Neural progenitor cell (in vitro differentiated cells): ENCODE data around the gene FAM83F. TPM values are rescaled to one million over a fixed set of nuclear protein-coding genes. Genes with fewer than 3 reads are reported as not detected.

Experiments
- DNase-seq: peaks from one replicate; pipeline ENCODE4 v3.0.0-alpha.2; 2016; ENCODE audit warnings: low spot score
- H2AFZ ChIP-seq: fragments of 200-600 bp; sonication (generic); replicated peaks from 2 replicates; pipeline ENCODE4 v1.6.1; 2016; ENCODE audit warnings: antibody characterized with exemption
- H3F3A ChIP-seq: fragments of 200-600 bp; sonication (generic); 2 replicates; pipeline ENCODE4 v1.6.1; 2016; ENCODE audit warnings: antibody characterized with exemption, low read depth
- H3K27ac ChIP-seq: fragments of 200-600 bp; sonication (generic); 2 replicates; pipeline ENCODE4 v1.5.1; 2016; ENCODE audit warnings: mild to moderate bottlenecking
- H3K27me3 ChIP-seq: fragments of 200-600 bp; sonication (generic); 2 replicates; pipeline ENCODE4 v1.6.1; 2016; ENCODE audit warnings: mild to moderate bottlenecking, moderate library complexity
- H3K36me3 ChIP-seq: fragments of 200-600 bp; sonication (generic); 2 replicates; pipeline ENCODE4 v1.5.1; 2016
- H3K4me1 ChIP-seq: fragments of 200-600 bp; sonication (generic); 2 replicates; pipeline ENCODE4 v1.6.1; 2016; ENCODE audit warnings: mixed run types
- H3K4me2 ChIP-seq: fragments of 200-600 bp; sonication (generic); 2 replicates; pipeline ENCODE4 v1.6.1; 2016
- H3K4me3 ChIP-seq: fragments of 200-600 bp; sonication (generic); 2 replicates; pipeline ENCODE4 v1.5.1; 2016
- H3K79me2 ChIP-seq: fragments of 200-600 bp; sonication (generic); 2 replicates; pipeline ENCODE4 v1.6.1; 2016; ENCODE audit warnings: low read depth
- H3K9ac ChIP-seq: fragments of 200-600 bp; sonication (generic); 2 replicates; pipeline ENCODE4 v1.6.1; 2016
- H3K9me3 ChIP-seq: fragments of 200-600 bp; sonication (generic); 2 replicates; pipeline ENCODE4 v1.5.1; 2016; ENCODE audit warnings: low read depth
- H4K20me1 ChIP-seq: fragments of 200-600 bp; sonication (generic); 2 replicates; pipeline ENCODE4 v1.6.1; 2016; ENCODE audit warnings: low read depth
- H3K27ac Mint-ChIP-seq: 3 replicates; pipeline ENCODE4 v1.8.0; 2021; ENCODE audit warnings: mixed read lengths
- H3K27me3 Mint-ChIP-seq: 2 replicates; pipeline ENCODE4 v1.8.0; 2022; ENCODE audit warnings: low read depth, mild to moderate bottlenecking, inconsistent platforms, moderate library complexity, mixed read lengths; ENCODE audit not compliant: insufficient read depth
- H3K36me3 Mint-ChIP-seq: 3 replicates; pipeline ENCODE4 v1.8.0; 2021; ENCODE audit warnings: mixed read lengths
- H3K4me1 Mint-ChIP-seq: 3 replicates; pipeline ENCODE4 v1.8.0; 2021; ENCODE audit warnings: mixed read lengths
- H3K4me3 Mint-ChIP-seq: 3 replicates; pipeline ENCODE4 v1.8.0; 2021; ENCODE audit warnings: mild to moderate bottlenecking, moderate library complexity, mixed read lengths
- H3K9me3 Mint-ChIP-seq: 3 replicates; pipeline ENCODE4 v1.8.0; 2020; ENCODE audit warnings: mixed read lengths
- CTCF ChIP-seq: fragments of 200-600 bp; sonication (generic); IDR thresholded peaks from 2 replicates; pipeline ENCODE4 v1.5.1; 2017; ENCODE audit warnings: antibody characterized with exemption, mild to moderate bottlenecking
- EZH2 ChIP-seq: fragments of 200-600 bp; sonication (generic); IDR thresholded peaks from 2 replicates; pipeline ENCODE4 v1.6.1; 2017; ENCODE audit warnings: antibody characterized with exemption, mild to moderate bottlenecking, moderate library complexity
- EZH2phosphoT487 ChIP-seq: fragments of 200-600 bp; sonication (generic); IDR thresholded peaks from 2 replicates; pipeline ENCODE4 v1.6.1; 2017; ENCODE audit warnings: antibody characterized with exemption
- total RNA-seq: library from RNA; depleted of rRNA; stranded (reverse); fragments of >200 nt; gene quantifications from 2 replicates; pipeline ENCODE4 v1.2.3, GENCODE V29; 2015; ENCODE audit warnings: low replicate concordance

The FAM83F gene
- total RNA-seq, 1 donor from 2014 or later, result 0.09 TPM

DNA sequence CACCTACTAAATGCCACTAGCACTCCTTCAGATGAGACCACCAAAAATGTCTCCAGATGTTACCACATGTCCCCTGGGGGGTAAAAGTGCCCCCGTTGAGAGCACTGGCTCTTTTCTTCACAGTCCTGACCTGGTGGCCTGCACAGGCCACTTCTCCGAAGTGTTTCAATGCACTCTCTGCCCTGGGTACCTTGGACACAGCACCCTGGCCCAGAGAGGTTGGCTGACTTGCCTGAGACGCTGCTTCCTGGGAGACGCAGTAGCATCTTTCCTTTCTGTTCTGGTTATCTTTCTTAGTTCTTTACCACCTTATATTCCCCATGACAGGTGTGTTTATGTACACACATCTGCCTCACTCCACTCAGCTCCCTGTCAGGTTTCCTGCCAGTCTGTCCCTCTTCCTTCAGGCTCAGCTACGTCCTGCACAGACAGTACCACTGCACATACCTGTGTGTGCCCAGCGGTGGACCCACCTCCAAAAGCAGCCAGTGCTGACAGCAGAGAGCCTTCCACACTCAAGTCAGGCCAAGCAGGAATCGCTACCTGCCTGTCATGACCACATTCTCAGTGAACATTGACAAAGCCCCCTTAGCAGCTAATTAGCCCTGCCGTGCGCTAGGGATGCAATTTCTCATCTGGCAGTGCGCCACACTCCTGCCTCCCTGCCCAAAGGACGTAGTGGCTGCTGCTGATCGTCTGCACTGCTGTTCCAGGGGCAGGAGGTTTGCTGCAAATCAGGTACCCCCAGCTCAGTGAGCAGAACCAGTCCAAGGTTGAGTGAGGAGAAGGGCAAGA is 39.0 kb downstream of the FAM83F start:
- TF ChIP-seq EZH2phosphoT487 (no peak), CTCF (no peak), EZH2 (no peak)
- no peaks in the 10 kb centered on the region for H3F3A ChIP-seq
- no peaks in the 10 kb centered on the region for H3K79me2 ChIP-seq
- no peak for DNase-seq
- H3K9me3 ChIP-seq, result no peaks in the 10 kb centered on the region
- H3K9me3 Mint-ChIP-seq, result no peaks in the 10 kb centered on the region
- H3K4me1 Mint-ChIP-seq, result peaks cover 14% of the 10 kb centered on the region
- H3K27ac Mint-ChIP-seq, result no peak overlapping the region
- no peaks in the 10 kb centered on the region for H3K36me3 ChIP-seq
- H3K27me3 Mint-ChIP-seq, result peaks cover 9% of the 10 kb centered on the region
- H3K27ac ChIP-seq, result no peak overlapping the region
- H3K36me3 Mint-ChIP-seq, result no peaks in the 10 kb centered on the region
- no peak overlapping the region for H3K4me2 ChIP-seq
- peaks cover 4% of the 10 kb centered on the region for H3K4me1 ChIP-seq
- no peak overlapping the region for H2AFZ ChIP-seq
- H3K9ac ChIP-seq, result no peak overlapping the region
- peaks cover 20% of the 10 kb centered on the region for H3K27me3 ChIP-seq
- H3K4me3 ChIP-seq, result no peak overlapping the region
- H3K4me3 Mint-ChIP-seq, result no peak overlapping the region
- no peaks in the 10 kb centered on the region for H4K20me1 ChIP-seq

- Mint-ChIP-seq H3K4me3 (no peak overlapping the region), H3K36me3 (no peaks in the 10 kb centered on the region), H3K9me3 (no peaks in the 10 kb centered on the region), H3K4me1 (peaks cover 10% of the 10 kb centered on the region), H3K27me3 (peaks cover 8% of the 10 kb centered on the region), H3K27ac (no peak overlapping the region)
- Histone ChIP-seq H3K79me2 (no peaks in the 10 kb centered on the region), H3K27ac (no peak overlapping the region), H3F3A (no peaks in the 10 kb centered on the region), H3K27me3 (peaks cover 36% of the 10 kb centered on the region), H3K4me1 (peaks cover 4% of the 10 kb centered on the region), H4K20me1 (no peaks in the 10 kb centered on the region), H3K9ac (no peak overlapping the region), H2AFZ (no peak overlapping the region), H3K9me3 (no peaks in the 10 kb centered on the region), H3K4me3 (no peak overlapping the region), H3K36me3 (no peaks in the 10 kb centered on the region), H3K4me2 (no peak overlapping the region)
- no peak for DNase-seq
- no peak for TF ChIP-seq EZH2
- no peak for TF ChIP-seq CTCF
- no peak for TF ChIP-seq EZH2phosphoT487
Observed at GRCh38 chr22:40035351-40035750, 40.6 kb downstream of the FAM83F start.

- H3K4me3 Mint-ChIP-seq, result no peak overlapping the region
Observed at GRCh38 chr22:40036126-40036525, 41.4 kb downstream of the FAM83F start.

More at GRCh38 chr22:40036126-40036525, 41.4 kb downstream of the FAM83F start:
- Histone ChIP-seq H4K20me1 (no peaks in the 10 kb centered on the region), H3K9me3 (no peaks in the 10 kb centered on the region), H3K9ac (no peak overlapping the region), H3K27me3 (peaks cover 44% of the 10 kb centered on the region), H3K4me1 (no peaks in the 10 kb centered on the region), H3K36me3 (no peaks in the 10 kb centered on the region), H2AFZ (no peak overlapping the region), H3K27ac (no peak overlapping the region), H3F3A (no peaks in the 10 kb centered on the region), H3K4me3 (no peak overlapping the region), H3K79me2 (no peaks in the 10 kb centered on the region), H3K4me2 (no peak overlapping the region)
- H3K36me3 Mint-ChIP-seq, result no peaks in the 10 kb centered on the region
- no peak for DNase-seq
- peaks cover 4% of the 10 kb centered on the region for H3K4me1 Mint-ChIP-seq
- H3K27me3 Mint-ChIP-seq, result peaks cover 8% of the 10 kb centered on the region
- no peak overlapping the region for H3K27ac Mint-ChIP-seq
- no peaks in the 10 kb centered on the region for H3K9me3 Mint-ChIP-seq
- TF ChIP-seq CTCF (no peak), EZH2 (no peak), EZH2phosphoT487 (no peak)
